HG03103 (cell line): ENCODE results near the gene FBXW7.
A peak's percentile ranks its signal among the peaks of the same experiment; 100 is the strongest.

Source experiments
- ATAC-seq: cut with Tn5 transposase; IDR thresholded peaks from one replicate; pipeline ENCODE4 v1.9.1; 2021; ENCODE audit warnings: low read depth; ENCODE audit not compliant: unreplicated experiment

Gene FBXW7

GRCh38 chr4:152478461-152479237 lies 57.2 kb downstream of the FBXW7 start:
- no peak for ATAC-seq

- no peak for ATAC-seq
Measured at GRCh38 chr4:152476796-152477195, 59.1 kb downstream of the FBXW7 start.

- ATAC-seq = no peak
Measured at GRCh38 chr4:152471251-152471792, 64.6 kb downstream of the FBXW7 start.

GRCh38 chr4:152468408-152468807 lies 67.5 kb downstream of the FBXW7 start:
- no peak for ATAC-seq

GRCh38 chr4:152467101-152467500 lies 68.8 kb downstream of the FBXW7 start:
- no peak for ATAC-seq

GRCh38 chr4:152464030-152464823 lies 71.7 kb downstream of the FBXW7 start:
- ATAC-seq = no peak

GRCh38 chr4:152463562-152463961 lies 72.3 kb downstream of the FBXW7 start:
- no peak for ATAC-seq

GRCh38 chr4:152462695-152463094 lies 73.2 kb downstream of the FBXW7 start:
- no peak for ATAC-seq

- ATAC-seq = peak; percentile 53
Measured at GRCh38 chr4:152462047-152462446, 73.8 kb downstream of the FBXW7 start.

GRCh38 chr4:152460488-152460887 lies 75.4 kb downstream of the FBXW7 start:
- ATAC-seq = no peak

GRCh38 chr4:152459326-152459725 lies 76.6 kb downstream of the FBXW7 start:
- no peak for ATAC-seq

- ATAC-seq = no peak
Measured at GRCh38 chr4:152458801-152459302, 77.0 kb downstream of the FBXW7 start.

GRCh38 chr4:152456609-152457008 lies 79.3 kb downstream of the FBXW7 start:
- ATAC-seq = no peak

- ATAC-seq = no peak
Measured at GRCh38 chr4:152455311-152455710, 80.6 kb downstream of the FBXW7 start.

GRCh38 chr4:152454398-152455011 lies 81.4 kb downstream of the FBXW7 start:
- no peak for ATAC-seq

- ATAC-seq = no peak
Measured at GRCh38 chr4:152451496-152451895, 84.4 kb downstream of the FBXW7 start.

- ATAC-seq = no peak
Measured at GRCh38 chr4:152448854-152449253, 87.0 kb downstream of the FBXW7 start.

GRCh38 chr4:152448038-152448707 lies 87.7 kb downstream of the FBXW7 start:
- no peak for ATAC-seq

GRCh38 chr4:152443859-152444258 lies 92.0 kb downstream of the FBXW7 start:
- no peak for ATAC-seq

GRCh38 chr4:152437561-152437960 lies 98.3 kb downstream of the FBXW7 start:
- no peak for ATAC-seq
